HepG2 (cell line): Measurements from ENCODE around the gene SOX13. TPM values are rescaled to one million over a fixed set of nuclear protein-coding genes. Genes with fewer than 3 reads are reported as not detected.

ENCODE experiments used
- BORCS8-MEF2B ChIP-seq: sonication (generic); formaldehyde crosslinking; IDR thresholded peaks from 2 replicates; pipeline ENCODE4 v1.8.0; 2022; ENCODE audit warnings: mild to moderate bottlenecking, missing genetic modification reagents
- CBX1 ChIP-seq: IDR thresholded peaks from one replicate; pipeline ENCODE4 v1.6.1; 2016; ENCODE audit warnings: antibody characterized with exemption, low read depth
- EED ChIP-seq: sonication (generic); formaldehyde crosslinking; IDR thresholded peaks from 2 replicates; pipeline ENCODE4 v1.5.0; 2020; ENCODE audit warnings: mild to moderate bottlenecking, missing genetic modification reagents
- HDAC2 ChIP-seq: sonication (generic); formaldehyde crosslinking; IDR thresholded peaks from 2 replicates; pipeline ENCODE4 v1.4.0; 2020; ENCODE audit warnings: missing genetic modification reagents
- IRX3 ChIP-seq: sonication (generic); formaldehyde crosslinking; IDR thresholded peaks from 2 replicates; pipeline ENCODE4 v1.8.1; 2023; ENCODE audit warnings: mild to moderate bottlenecking, low read depth, missing genetic modification reagents, borderline replicate concordance
- JUNB ChIP-seq: sonication (generic); formaldehyde crosslinking; IDR thresholded peaks from 2 replicates; pipeline ENCODE4 v1.8.0; 2022; ENCODE audit warnings: missing genetic modification reagents, mild to moderate bottlenecking, borderline replicate concordance
- NFIC ChIP-seq: IDR thresholded peaks from 2 replicates; pipeline ENCODE4 v1.6.1; 2012; ENCODE audit warnings: mild to moderate bottlenecking, low read length, inconsistent platforms
- NFKB2 ChIP-seq: sonication (generic); formaldehyde crosslinking; IDR thresholded peaks from 2 replicates; pipeline ENCODE4 v1.4.0; 2020; ENCODE audit warnings: missing genetic modification reagents, borderline replicate concordance
- NONO ChIP-seq, 2 experiments: fragments of 450-650 bp in 1 of 2; sonication (generic) in 1 of 2; formaldehyde crosslinking in 1 of 2; IDR thresholded peaks in 1 of 2; conservative IDR thresholded peaks in 1 of 2; 2 replicates each; pipeline versions ENCODE4 v1.6.1 to v1.8.0; 2017 to 2022; ENCODE audit warnings: mild to moderate bottlenecking in 1 of 2, missing genetic modification reagents in 1 of 2, moderate library complexity in 1 of 2
- NR1H2 ChIP-seq: sonication (generic); formaldehyde crosslinking; IDR thresholded peaks from 2 replicates; pipeline ENCODE4 v1.8.1; 2022; ENCODE audit warnings: low read depth, missing genetic modification reagents, borderline replicate concordance
- PPARG ChIP-seq: conservative IDR thresholded peaks from 2 replicates; pipeline ENCODE4 v1.6.1; 2016; ENCODE audit warnings: missing biosample characterization, missing genetic modification reagents
- RXRB ChIP-seq: IDR thresholded peaks from 2 replicates; pipeline ENCODE4 v1.6.1; 2016; ENCODE audit warnings: borderline replicate concordance, missing genetic modification reagents, missing compliant biosample characterization
- SAFB2 ChIP-seq: sonication (generic); formaldehyde crosslinking; IDR thresholded peaks from 2 replicates; pipeline ENCODE4 v1.5.1; 2020; ENCODE audit warnings: missing genetic modification reagents, low read depth, mild to moderate bottlenecking, borderline replicate concordance
- SP2 ChIP-seq: sonication (generic); formaldehyde crosslinking; IDR thresholded peaks from 2 replicates; pipeline ENCODE4 v1.5.1; 2020; ENCODE audit warnings: mild to moderate bottlenecking, missing genetic modification reagents
- TARDBP ChIP-seq: sonication (generic); formaldehyde crosslinking; IDR thresholded peaks from 2 replicates; pipeline ENCODE4 v1.8.0; 2022; ENCODE audit warnings: mild to moderate bottlenecking, missing genetic modification reagents
- U2AF2 ChIP-seq: fragments of 200-400 bp; formaldehyde crosslinking; IDR thresholded peaks from 2 replicates; pipeline ENCODE4 v1.6.1; 2017; ENCODE audit warnings: low read depth, mild to moderate bottlenecking, low read length
- ZKSCAN1 ChIP-seq: fragments of 150-350 bp; IDR thresholded peaks from 2 replicates; pipeline ENCODE4 v1.6.1; 2014; ENCODE audit warnings: low read length
- ZNF432 ChIP-seq: sonication (generic); formaldehyde crosslinking; IDR thresholded peaks from 2 replicates; pipeline ENCODE4 v1.5.0; 2020; ENCODE audit warnings: missing genetic modification reagents, mild to moderate bottlenecking, borderline replicate concordance
- ZNF614 ChIP-seq: IDR thresholded peaks from 2 replicates; pipeline ENCODE4 v1.6.1; 2018; ENCODE audit warnings: missing biosample characterization, missing genetic modification reagents, inconsistent platforms, borderline replicate concordance
- ZNF773 ChIP-seq: sonication (generic); formaldehyde crosslinking; IDR thresholded peaks from 2 replicates; pipeline ENCODE4 v1.4.0; 2020; ENCODE audit warnings: missing genetic modification reagents, borderline replicate concordance
- ZSCAN21 ChIP-seq: sonication (generic); formaldehyde crosslinking; IDR thresholded peaks from 2 replicates; pipeline ENCODE4 v1.8.0; 2022; ENCODE audit warnings: mild to moderate bottlenecking, missing genetic modification reagents, moderate library complexity, borderline replicate concordance
- ZSCAN25 ChIP-seq: sonication (generic); formaldehyde crosslinking; IDR thresholded peaks from 2 replicates; pipeline ENCODE4 v1.8.0; 2022; ENCODE audit warnings: mild to moderate bottlenecking, missing genetic modification reagents
- ZSCAN30 ChIP-seq: sonication (generic); formaldehyde crosslinking; IDR thresholded peaks from 2 replicates; pipeline ENCODE4 v1.5.0; 2020; ENCODE audit warnings: mild to moderate bottlenecking, missing genetic modification reagents
- polyA plus RNA-seq, 8 experiments: library from polyadenylated mRNA; depleted of rRNA in 3 of 8; stranded (reverse) in 7 of 8; unstranded in 1 of 8; fragments of >200 nt; fragmentation: Illumina TruSeq in 4 of 8; extraction: Trizol in 4 of 8; gene quantifications; 2 replicates each; pipeline versions ENCODE4 v1.2.1 to v1.2.3, GENCODE V29; 2011 to 2016; ENCODE audit warnings: low read depth in 4 of 8, missing spikeins in 1 of 8, mixed read lengths in 1 of 8; ENCODE audit not compliant: insufficient read depth in 1 of 8
- total RNA-seq, 5 experiments: library from RNA; depleted of rRNA; stranded (reverse); fragments of >200 nt; fragmentation: Illumina TruSeq; extraction: Trizol; gene quantifications; 2 replicates each; pipeline ENCODE4 v1.2.3, GENCODE V29; 2016; ENCODE audit warnings: low read depth in 1 of 5
- TF ChIP-seq, protein P1 (sequence below): sonication (generic); formaldehyde crosslinking; IDR thresholded peaks from 2 replicates; pipeline ENCODE4 v1.8.0; 2022; ENCODE audit warnings: missing genetic modification reagents, low read depth, mild to moderate bottlenecking, borderline replicate concordance
- TF ChIP-seq, protein P2 (sequence below): sonication (generic); formaldehyde crosslinking; IDR thresholded peaks from 2 replicates; pipeline ENCODE4 v1.4.0; 2020; ENCODE audit warnings: missing genetic modification reagents, borderline replicate concordance

The SOX13 gene
- total and polyA plus RNA-seq, 2 of the 13 experiments (the other 11 are each of a cell fraction or from before 2014, with no cell fraction given), result 13.3 to 15.8 TPM

DNA sequence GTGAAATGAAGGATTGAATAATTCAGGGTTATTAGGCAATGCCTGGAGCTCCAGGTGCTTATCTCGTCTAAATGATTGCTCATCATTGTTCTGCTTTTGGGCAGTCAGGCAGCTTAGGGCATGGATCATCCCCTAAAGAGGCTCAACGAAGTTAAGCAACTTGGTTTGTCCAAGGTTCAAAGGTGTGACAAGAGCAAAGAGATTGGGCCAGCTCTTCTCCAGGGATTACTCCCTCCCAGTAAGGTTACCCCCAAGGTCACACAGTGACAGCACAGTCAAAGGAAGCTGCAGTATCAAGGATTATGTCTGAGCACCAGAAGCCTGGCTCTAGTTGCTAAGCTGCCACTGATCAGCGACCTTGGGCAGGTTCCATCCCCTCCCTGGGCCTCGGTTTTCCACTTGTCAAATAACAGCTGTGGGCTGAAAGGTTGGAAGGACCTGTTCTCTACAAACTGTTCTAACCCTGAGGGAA lies 72.2 kb downstream of the SOX13 start (continued):
- TF ChIP-seq, protein P1, sequence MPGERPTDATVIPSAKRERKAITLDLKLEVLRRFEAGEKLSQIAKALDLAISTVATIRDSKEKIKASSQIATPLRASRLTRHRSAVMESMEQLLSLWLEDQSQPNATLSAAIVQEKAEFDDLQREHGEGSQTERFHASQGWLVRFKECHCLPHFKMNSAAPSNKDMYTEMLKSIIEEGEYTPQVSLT (CRISPR knock-in tag), result no peak
- TF ChIP-seq, protein P2, sequence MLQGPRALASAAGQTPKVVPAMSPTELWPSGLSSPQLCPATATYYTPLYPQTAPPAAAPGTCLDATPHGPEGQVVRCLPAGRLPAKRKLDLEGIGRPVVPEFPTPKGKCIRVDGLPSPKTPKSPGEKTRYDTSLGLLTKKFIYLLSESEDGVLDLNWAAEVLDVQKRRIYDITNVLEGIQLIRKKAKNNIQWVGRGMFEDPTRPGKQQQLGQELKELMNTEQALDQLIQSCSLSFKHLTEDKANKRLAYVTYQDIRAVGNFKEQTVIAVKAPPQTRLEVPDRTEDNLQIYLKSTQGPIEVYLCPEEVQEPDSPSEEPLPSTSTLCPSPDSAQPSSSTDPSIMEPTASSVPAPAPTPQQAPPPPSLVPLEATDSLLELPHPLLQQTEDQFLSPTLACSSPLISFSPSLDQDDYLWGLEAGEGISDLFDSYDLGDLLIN, result no peak
- TF ChIP-seq EED (CRISPR knock-in tag) (no peak), CBX1 (peak; percentile 27), NONO (IDR thresholded peaks at IDR 0.05) (no peak), NONO (CRISPR knock-in tag; conservative IDR thresholded peaks at IDR 0.05) (peak; percentile 70), ZNF773 (no peak), SP2 (CRISPR knock-in tag) (no peak), BORCS8-MEF2B (CRISPR knock-in tag) (peak; percentile 69), JUNB (CRISPR knock-in tag) (no peak), ZSCAN30 (CRISPR knock-in tag) (no peak), ZNF432 (CRISPR knock-in tag) (no peak), ZSCAN21 (CRISPR knock-in tag) (0 out of 2 replicates have a peak, but pooled peaks have one; percentile 49), TARDBP (CRISPR knock-in tag) (peak; percentile 85), NFKB2 (no peak), ZNF614 (CRISPR knock-in tag) (peak; percentile 94), SAFB2 (no peak), ZSCAN25 (CRISPR knock-in tag) (0 out of 2 replicates have a peak, but pooled peaks have one; percentile 19), U2AF2 (no peak), ZKSCAN1 (no peak), HDAC2 (CRISPR knock-in tag) (peak; percentile 96), PPARG (CRISPR knock-in tag) (peak; percentile 81), IRX3 (no peak), NR1H2 (no peak), RXRB (CRISPR knock-in tag) (peak; percentile 83), NFIC (no peak; the same call in 1 of the 2 replicates)
